Endothelial cell of umbilical vein (primary cell): Measurements from ENCODE around the gene BLVRA. TPM values are rescaled to one million over a fixed set of nuclear protein-coding genes. Genes with fewer than 3 reads are reported as not detected.

Experiments used
- BruUV-seq: library from RNA; stranded (reverse); fragments of 400-500 nt; replicated peaks from 2 replicates; lab custom pipeline; 2021; lab: Mats Ljungman, UMichigan
- CTCF ChIA-PET: fragments of 300-600, 350-600 bp; sonication (Branson Sonifier 250); formaldehyde crosslinking; loops from one replicate; lab custom pipeline; 2021; ENCODE audit warnings: antibody characterized with exemption, inconsistent platforms; lab: Charles Lee
- POLR2A ChIA-PET: fragments of 300-600, 350-600 bp; sonication (Branson Sonifier 250); formaldehyde crosslinking; loops from one replicate; lab custom pipeline; 2021; ENCODE audit warnings: antibody characterized with exemption, inconsistent platforms; lab: Charles Lee
- DNase-seq: peaks from one replicate; pipeline ENCODE4 v3.0.0-alpha.2; 2011; ENCODE audit warnings: low read depth, low spot score
- FAIRE-seq: peaks from 2 replicates; lab custom pipeline; 2011; peaks lifted over from hg19 to GRCh38; lab: Jason Lieb, UNC
- H2AFZ ChIP-seq: 2 replicates; pipeline ENCODE4 v1.6.0; 2012; ENCODE audit warnings: low read depth, low read length, control low read depth, inconsistent platforms
- H3K27ac ChIP-seq: 2 replicates; pipeline ENCODE4 v1.5.1; 2011; ENCODE audit warnings: low read depth, mild to moderate bottlenecking, control low read depth, low read length, moderate library complexity; ENCODE audit not compliant: insufficient read depth
- H3K27me3 ChIP-seq, 2 experiments: 2 replicates each; pipeline versions ENCODE4 v1.6.0 to v1.6.1; 2011; ENCODE audit warnings: low read length in 2 of 2, mixed read lengths in 1 of 2; ENCODE audit not compliant: control insufficient read depth in 2 of 2, insufficient read depth in 2 of 2
- H3K36me3 ChIP-seq, 2 experiments: 2 replicates in 1 of 2; 3 replicates in 1 of 2; pipeline ENCODE4 v1.5.1; 2011; ENCODE audit warnings: low read length in 2 of 2, mild to moderate bottlenecking in 1 of 2, moderate library complexity in 1 of 2; ENCODE audit not compliant: control insufficient read depth in 2 of 2, insufficient read depth in 2 of 2; ENCODE audit errors: extremely low read depth in 1 of 2
- H3K4me1 ChIP-seq: 3 replicates; pipeline ENCODE4 v1.5.1; 2011; ENCODE audit warnings: mild to moderate bottlenecking, low read length; ENCODE audit not compliant: control insufficient read depth, insufficient read depth; ENCODE audit errors: extremely low read depth
- H3K4me2 ChIP-seq: 2 replicates; pipeline ENCODE4 v1.6.1; 2011; ENCODE audit warnings: low read length, control low read depth, mixed read lengths; ENCODE audit not compliant: insufficient read depth
- H3K4me3 ChIP-seq, 3 experiments: fragments of 200-600 bp in 1 of 3; sonication (generic), shearing (Covaris generic) in 1 of 3; replicated peaks in 1 of 3; 2 replicates each; pipeline ENCODE4 v1.5.1; 2011 to 2016; ENCODE audit warnings: control low read depth in 3 of 3, low read length in 3 of 3, mild to moderate bottlenecking in 2 of 3, inconsistent platforms in 1 of 3, low read depth in 1 of 3, moderate library complexity in 1 of 3; ENCODE audit not compliant: insufficient read depth in 1 of 3
- H3K79me2 ChIP-seq: 2 replicates; pipeline ENCODE4 v1.6.0; 2012; ENCODE audit warnings: low read length, inconsistent platforms; ENCODE audit not compliant: control insufficient read depth, insufficient read depth
- H3K9ac ChIP-seq: replicated peaks from 2 replicates; pipeline ENCODE3; 2011; ENCODE audit warnings: low read length, control low read depth; ENCODE audit not compliant: insufficient read depth; ENCODE audit errors: extremely low read depth
- H3K9me1 ChIP-seq: replicated peaks from 3 replicates; pipeline ENCODE4 v1.6.0; 2011; ENCODE audit warnings: mild to moderate bottlenecking, low read length; ENCODE audit not compliant: control insufficient read depth, insufficient read depth; ENCODE audit errors: extremely low read depth
- H3K9me3 ChIP-seq: replicated peaks from 2 replicates; pipeline ENCODE4 v1.5.1; 2012; ENCODE audit warnings: low read length, inconsistent platforms; ENCODE audit not compliant: control insufficient read depth, insufficient read depth
- H4K20me1 ChIP-seq: replicated peaks from 2 replicates; pipeline ENCODE3; 2011; ENCODE audit warnings: mild to moderate bottlenecking, low read length; ENCODE audit not compliant: control insufficient read depth, insufficient read depth; ENCODE audit errors: extremely low read depth
- CTCF ChIP-seq, 2 donors: IDR thresholded peaks; 1 replicate in 1 of 2; 2 replicates in 1 of 2; pipeline ENCODE4 v1.5.1; 2011; ENCODE audit warnings: low read length in 2 of 2, mild to moderate bottlenecking in 2 of 2, moderate library complexity in 2 of 2, control low read depth in 1 of 2, inconsistent platforms in 1 of 2, low read depth in 1 of 2; ENCODE audit not compliant: insufficient read depth in 1 of 2; ENCODE audit errors: extremely low read depth in 1 of 2
- EZH2 ChIP-seq: IDR thresholded peaks from 2 replicates; pipeline ENCODE4 v1.6.1; 2012; ENCODE audit warnings: borderline replicate concordance, low read depth, mild to moderate bottlenecking, moderate library complexity, low read length, inconsistent platforms; ENCODE audit not compliant: severe bottlenecking
- FOS ChIP-seq: IDR thresholded peaks from 2 replicates; pipeline ENCODE4 v1.6.1; 2011; ENCODE audit warnings: mild to moderate bottlenecking, low read length, moderate library complexity, borderline replicate concordance; ENCODE audit not compliant: insufficient read depth
- GATA2 ChIP-seq: IDR thresholded peaks from 2 replicates; pipeline ENCODE4 v1.7.0; 2011; ENCODE audit warnings: low read depth, mild to moderate bottlenecking, moderate library complexity, mixed read lengths, low read length; ENCODE audit not compliant: insufficient read length, insufficient read depth
- JUN ChIP-seq: IDR thresholded peaks from 2 replicates; pipeline ENCODE4 v1.6.1; 2011; ENCODE audit warnings: borderline replicate concordance, low read depth; ENCODE audit not compliant: insufficient read length, insufficient read depth
- MAX ChIP-seq: IDR thresholded peaks from 2 replicates; pipeline ENCODE4 v1.6.1; 2011; ENCODE audit not compliant: insufficient read depth, insufficient read length
- MYC ChIP-seq: IDR thresholded peaks from one replicate; pipeline ENCODE4 v1.6.1; 2011; ENCODE audit warnings: mild to moderate bottlenecking, low read depth, low read length
- POLR2A ChIP-seq: IDR thresholded peaks from 2 replicates; pipeline ENCODE4 v1.6.1; 2012; ENCODE audit warnings: low read depth, mild to moderate bottlenecking, control low read depth, low read length
- POLR2AphosphoS5 ChIP-seq: IDR thresholded peaks from 2 replicates; pipeline ENCODE4 v1.6.1; 2012; ENCODE audit warnings: low read depth, mild to moderate bottlenecking, control low read depth, low read length, moderate library complexity; ENCODE audit not compliant: insufficient read depth
- dilution Hi-C: fragments of 300-500 bp; cut with MboI; formaldehyde crosslinking; loops from one replicate; pipeline ENCODE4 v1.15.0; 2019; ENCODE audit warnings: low sequenced_read_pairs; ENCODE audit not compliant: extremely low pct_ligation_motif_present
- intact Hi-C: fragments of 100-400 bp; cut with micrococcal nuclease; formaldehyde crosslinking; loops from one replicate; pipeline ENCODE4 v1.10.0; 2022
- polyA plus RNA-seq, 4 experiments: library from polyadenylated mRNA; depleted of rRNA in 3 of 4; stranded (reverse) in 3 of 4; unstranded in 1 of 4; fragments of >200 nt; gene quantifications; 2 replicates each; pipeline versions ENCODE4 v1.2.1 to v1.2.3, GENCODE V29; 2011 to 2012; ENCODE audit warnings: missing spikeins in 1 of 4
- total RNA-seq: library from RNA; stranded (reverse); gene quantifications from 2 replicates; pipeline ENCODE4 v1.2.3, GENCODE V29; 2021

The BLVRA gene
- total and polyA plus RNA-seq, 2 donors (not counting 3 experiments of a cell fraction or from before 2014, with no cell fraction given): 24.0 to 34.5 TPM

GRCh38 chr7:43799605-43800004, 41.1 kb downstream of the BLVRA start:
- intact Hi-C loops: no loop called here
- H3K9me1 ChIP-seq: no peaks in the 10 kb centered on the region
- no peaks in the 10 kb centered on the region for H4K20me1 ChIP-seq
- BruUV-seq: no TSS peak
- no peak for FAIRE-seq
- H3K27me3 ChIP-seq: no peaks in the 10 kb centered on the region
- no peaks in the 10 kb centered on the region for H3K79me2 ChIP-seq
- H3K27ac ChIP-seq: no peak overlapping the region
- H3K4me2 ChIP-seq: no peak overlapping the region
- TF ChIP-seq POLR2AphosphoS5: no peak
- no peak for TF ChIP-seq GATA2
- TF ChIP-seq EZH2: no peak
- TF ChIP-seq POLR2A: no peak
- no peak for TF ChIP-seq CTCF (IDR thresholded peaks at IDR 0.05; ENCODE audit: extremely low read depth in 1 of 2, insufficient read depth in 1 of 2, low read depth in 1 of 2, low read length in 2 of 2)
- TF ChIP-seq MAX: no peak
- TF ChIP-seq MYC: no peak
- TF ChIP-seq FOS: no peak
- no peak for TF ChIP-seq JUN
- POLR2A ChIA-PET: no interaction called here
- peaks cover 0 to 6% of the 10 kb centered on the region in 2 experiments for H3K36me3 ChIP-seq
- dilution Hi-C loops: no loop called here
- no peak overlapping the region for H2AFZ ChIP-seq
- no peaks in the 10 kb centered on the region for H3K4me1 ChIP-seq
- CTCF ChIA-PET: interaction anchor here (0.8 to 1.9 kb wide), 2 partner anchors 217 to 1336 kb away, joined by 3 to 5 read pairs; partner anchors contain the start of gene STK17A
- DNase-seq: no peak
- H3K9me3 ChIP-seq: no peaks in the 10 kb centered on the region
- no peak overlapping the region for H3K9ac ChIP-seq
- no peak overlapping the region for H3K4me3 ChIP-seq
